Neural progenitor cell (in vitro differentiated cells): ENCODE measurements around the gene PRKX. TPM values are rescaled to one million over a fixed set of nuclear protein-coding genes. Genes with fewer than 3 reads are reported as not detected.

Source experiments
- DNase-seq: peaks from one replicate; pipeline ENCODE4 v3.0.0-alpha.2; 2016; ENCODE audit warnings: low spot score
- H2AFZ ChIP-seq: fragments of 200-600 bp; sonication (generic); replicated peaks from 2 replicates; pipeline ENCODE4 v1.6.1; 2016; ENCODE audit warnings: antibody characterized with exemption
- H3F3A ChIP-seq: fragments of 200-600 bp; sonication (generic); 2 replicates; pipeline ENCODE4 v1.6.1; 2016; ENCODE audit warnings: antibody characterized with exemption, low read depth
- H3K27ac ChIP-seq: fragments of 200-600 bp; sonication (generic); 2 replicates; pipeline ENCODE4 v1.5.1; 2016; ENCODE audit warnings: mild to moderate bottlenecking
- H3K27me3 ChIP-seq: fragments of 200-600 bp; sonication (generic); 2 replicates; pipeline ENCODE4 v1.6.1; 2016; ENCODE audit warnings: mild to moderate bottlenecking, moderate library complexity
- H3K36me3 ChIP-seq: fragments of 200-600 bp; sonication (generic); 2 replicates; pipeline ENCODE4 v1.5.1; 2016
- H3K4me1 ChIP-seq: fragments of 200-600 bp; sonication (generic); 2 replicates; pipeline ENCODE4 v1.6.1; 2016; ENCODE audit warnings: mixed run types
- H3K4me2 ChIP-seq: fragments of 200-600 bp; sonication (generic); 2 replicates; pipeline ENCODE4 v1.6.1; 2016
- H3K4me3 ChIP-seq: fragments of 200-600 bp; sonication (generic); 2 replicates; pipeline ENCODE4 v1.5.1; 2016
- H3K79me2 ChIP-seq: fragments of 200-600 bp; sonication (generic); 2 replicates; pipeline ENCODE4 v1.6.1; 2016; ENCODE audit warnings: low read depth
- H3K9ac ChIP-seq: fragments of 200-600 bp; sonication (generic); 2 replicates; pipeline ENCODE4 v1.6.1; 2016
- H3K9me3 ChIP-seq: fragments of 200-600 bp; sonication (generic); 2 replicates; pipeline ENCODE4 v1.5.1; 2016; ENCODE audit warnings: low read depth
- H4K20me1 ChIP-seq: fragments of 200-600 bp; sonication (generic); 2 replicates; pipeline ENCODE4 v1.6.1; 2016; ENCODE audit warnings: low read depth
- H3K27ac Mint-ChIP-seq: 3 replicates; pipeline ENCODE4 v1.8.0; 2021; ENCODE audit warnings: mixed read lengths
- H3K27me3 Mint-ChIP-seq: 2 replicates; pipeline ENCODE4 v1.8.0; 2022; ENCODE audit warnings: low read depth, mild to moderate bottlenecking, inconsistent platforms, moderate library complexity, mixed read lengths; ENCODE audit not compliant: insufficient read depth
- H3K36me3 Mint-ChIP-seq: 3 replicates; pipeline ENCODE4 v1.8.0; 2021; ENCODE audit warnings: mixed read lengths
- H3K4me1 Mint-ChIP-seq: 3 replicates; pipeline ENCODE4 v1.8.0; 2021; ENCODE audit warnings: mixed read lengths
- H3K4me3 Mint-ChIP-seq: 3 replicates; pipeline ENCODE4 v1.8.0; 2021; ENCODE audit warnings: mild to moderate bottlenecking, moderate library complexity, mixed read lengths
- H3K9me3 Mint-ChIP-seq: 3 replicates; pipeline ENCODE4 v1.8.0; 2020; ENCODE audit warnings: mixed read lengths
- EZH2 ChIP-seq: fragments of 200-600 bp; sonication (generic); IDR thresholded peaks from 2 replicates; pipeline ENCODE4 v1.6.1; 2017; ENCODE audit warnings: antibody characterized with exemption, mild to moderate bottlenecking, moderate library complexity
- EZH2phosphoT487 ChIP-seq: fragments of 200-600 bp; sonication (generic); IDR thresholded peaks from 2 replicates; pipeline ENCODE4 v1.6.1; 2017; ENCODE audit warnings: antibody characterized with exemption
- total RNA-seq: library from RNA; depleted of rRNA; stranded (reverse); fragments of >200 nt; gene quantifications from 2 replicates; pipeline ENCODE4 v1.2.3, GENCODE V29; 2015; ENCODE audit warnings: low replicate concordance
- TF ChIP-seq, protein P1 (sequence below): fragments of 200-600 bp; sonication (generic); IDR thresholded peaks from 2 replicates; pipeline ENCODE4 v1.5.1; 2017; ENCODE audit warnings: antibody characterized with exemption, mild to moderate bottlenecking

Gene PRKX
- total RNA-seq, 1 donor from 2014 or later: 14.6 TPM

GRCh38 chrX:3599802-3600430 lies 113.5 kb downstream of the PRKX start:
- TF ChIP-seq, protein P1, sequence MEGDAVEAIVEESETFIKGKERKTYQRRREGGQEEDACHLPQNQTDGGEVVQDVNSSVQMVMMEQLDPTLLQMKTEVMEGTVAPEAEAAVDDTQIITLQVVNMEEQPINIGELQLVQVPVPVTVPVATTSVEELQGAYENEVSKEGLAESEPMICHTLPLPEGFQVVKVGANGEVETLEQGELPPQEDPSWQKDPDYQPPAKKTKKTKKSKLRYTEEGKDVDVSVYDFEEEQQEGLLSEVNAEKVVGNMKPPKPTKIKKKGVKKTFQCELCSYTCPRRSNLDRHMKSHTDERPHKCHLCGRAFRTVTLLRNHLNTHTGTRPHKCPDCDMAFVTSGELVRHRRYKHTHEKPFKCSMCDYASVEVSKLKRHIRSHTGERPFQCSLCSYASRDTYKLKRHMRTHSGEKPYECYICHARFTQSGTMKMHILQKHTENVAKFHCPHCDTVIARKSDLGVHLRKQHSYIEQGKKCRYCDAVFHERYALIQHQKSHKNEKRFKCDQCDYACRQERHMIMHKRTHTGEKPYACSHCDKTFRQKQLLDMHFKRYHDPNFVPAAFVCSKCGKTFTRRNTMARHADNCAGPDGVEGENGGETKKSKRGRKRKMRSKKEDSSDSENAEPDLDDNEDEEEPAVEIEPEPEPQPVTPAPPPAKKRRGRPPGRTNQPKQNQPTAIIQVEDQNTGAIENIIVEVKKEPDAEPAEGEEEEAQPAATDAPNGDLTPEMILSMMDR: no peak
- TF ChIP-seq EZH2phosphoT487 (no peak), EZH2 (no peak)
- Histone ChIP-seq H3K9me3 (no peaks in the 10 kb centered on the region), H3K4me3 (no peak overlapping the region), H3K27me3 (no peaks in the 10 kb centered on the region), H2AFZ (no peak overlapping the region), H3K4me1 (no peaks in the 10 kb centered on the region), H3K79me2 (no peaks in the 10 kb centered on the region), H3K36me3 (no peaks in the 10 kb centered on the region), H3K4me2 (no peak overlapping the region), H3K27ac (no peak overlapping the region), H3F3A (no peaks in the 10 kb centered on the region), H3K9ac (no peak overlapping the region), H4K20me1 (no peaks in the 10 kb centered on the region)
- H3K9me3 Mint-ChIP-seq: peaks cover 2% of the 10 kb centered on the region
- no peak overlapping the region for H3K4me3 Mint-ChIP-seq
- H3K4me1 Mint-ChIP-seq: peaks cover under 1% of the 10 kb centered on the region
- peaks cover 3% of the 10 kb centered on the region for H3K27me3 Mint-ChIP-seq
- no peak for DNase-seq
- H3K27ac Mint-ChIP-seq: no peak overlapping the region
- peaks cover 13% of the 10 kb centered on the region for H3K36me3 Mint-ChIP-seq

DNA sequence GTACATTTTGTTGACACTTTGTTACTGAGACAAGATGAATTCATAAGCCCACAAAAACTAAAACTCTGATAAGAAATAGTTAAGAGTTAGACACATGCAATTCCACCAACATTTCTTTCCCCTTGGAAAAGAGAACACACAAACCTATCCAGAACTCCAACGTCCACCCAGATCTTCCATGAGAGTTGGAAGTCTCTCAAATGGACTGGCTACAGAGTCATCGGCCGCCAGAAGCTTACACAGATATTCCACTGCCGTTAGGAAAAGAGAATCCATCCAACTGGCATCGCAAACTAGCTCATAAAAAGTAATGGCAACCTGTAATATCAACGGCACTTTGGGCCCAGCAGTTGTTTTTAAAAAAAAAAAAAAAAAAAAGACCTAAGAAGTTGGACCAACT lies 114.7 kb downstream of the PRKX start:
- Histone ChIP-seq H4K20me1 (no peaks in the 10 kb centered on the region), H3K4me2 (no peak overlapping the region), H3F3A (no peaks in the 10 kb centered on the region), H3K4me3 (no peak overlapping the region), H3K79me2 (no peaks in the 10 kb centered on the region), H3K27ac (no peak overlapping the region), H3K36me3 (no peaks in the 10 kb centered on the region), H3K9me3 (no peaks in the 10 kb centered on the region), H3K4me1 (no peaks in the 10 kb centered on the region), H3K9ac (no peak overlapping the region), H2AFZ (no peak overlapping the region), H3K27me3 (no peaks in the 10 kb centered on the region)
- H3K4me1 Mint-ChIP-seq: no peaks in the 10 kb centered on the region
- H3K27ac Mint-ChIP-seq: no peak overlapping the region
- peaks cover 3% of the 10 kb centered on the region for H3K27me3 Mint-ChIP-seq
- no peak for DNase-seq
- H3K4me3 Mint-ChIP-seq: no peak overlapping the region
- H3K36me3 Mint-ChIP-seq: peaks cover 13% of the 10 kb centered on the region
- TF ChIP-seq, protein P1: no peak
- peaks cover 2% of the 10 kb centered on the region for H3K9me3 Mint-ChIP-seq

DNA sequence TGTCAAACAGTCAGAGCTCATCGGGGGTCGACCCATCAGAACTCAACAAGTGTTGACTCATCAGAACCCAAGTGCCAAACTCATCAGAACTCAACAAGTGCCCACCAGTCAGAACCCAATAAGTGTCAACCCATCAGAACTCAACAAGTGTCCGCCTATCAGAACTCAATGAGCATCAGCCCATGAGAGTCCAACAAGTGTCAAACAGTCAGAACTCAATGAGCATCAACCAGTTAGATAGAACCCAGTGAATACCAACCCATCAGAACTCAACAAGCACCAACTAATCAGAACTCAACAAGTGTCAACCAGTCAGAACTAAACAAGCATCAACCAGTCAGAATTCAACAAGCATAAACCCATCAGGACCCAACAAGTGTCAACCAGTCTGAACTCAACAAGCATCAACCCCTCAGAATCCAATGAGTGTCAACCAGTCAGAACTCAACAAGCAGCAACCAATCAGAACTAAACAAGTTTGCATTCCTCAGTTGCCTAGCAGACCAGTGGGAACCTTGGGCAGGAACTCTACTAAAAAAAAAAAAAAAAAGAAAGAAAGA lies 115.3 kb downstream of the PRKX start:
- Histone ChIP-seq H3K4me3 (no peak overlapping the region), H2AFZ (no peak overlapping the region), H3K27ac (no peak overlapping the region), H3K79me2 (no peaks in the 10 kb centered on the region), H3K4me1 (no peaks in the 10 kb centered on the region), H3K27me3 (no peaks in the 10 kb centered on the region), H3F3A (no peaks in the 10 kb centered on the region), H3K9me3 (no peaks in the 10 kb centered on the region), H3K4me2 (no peak overlapping the region), H3K9ac (no peak overlapping the region), H3K36me3 (no peaks in the 10 kb centered on the region), H4K20me1 (no peaks in the 10 kb centered on the region)
- Mint-ChIP-seq H3K36me3 (peaks cover 12% of the 10 kb centered on the region), H3K4me3 (no peak overlapping the region), H3K9me3 (peaks cover 2% of the 10 kb centered on the region), H3K27ac (no peak overlapping the region), H3K4me1 (no peaks in the 10 kb centered on the region), H3K27me3 (peaks cover 3% of the 10 kb centered on the region)
- no peak for DNase-seq
- TF ChIP-seq EZH2 (no peak), EZH2phosphoT487 (no peak)
- TF ChIP-seq, protein P1: no peak
